ENCODE measurements around the gene TMEM209. TPM values are rescaled to one million over a fixed set of nuclear protein-coding genes. Genes with fewer than 3 reads are reported as not detected.
A peak's percentile ranks its signal among the peaks of the same experiment; 100 is the strongest.

Gene TMEM209
- total and polyA plus RNA-seq, 4 donors = 3.8 to 13.7 (median 8.6) TPM

GRCh38 chr7:130144312-130145171 is 60.7 kb downstream of the TMEM209 start:
- Histone ChIP-seq H3K9me3 (ENCODE audit: control insufficient read depth, low read length) (no peaks in the 10 kb centered on the region), H3K36me3 (ENCODE audit: control insufficient read depth in 1 of 2, insufficient read depth in 2 of 2, low read length in 1 of 2) (no peaks in the 10 kb centered on the region), H3K27ac (ENCODE audit: low read depth in 1 of 2, low read length in 2 of 2) (peak overlapping the region in 1 of 2 donors; percentile 28), H3K27me3 (ENCODE audit: control insufficient read depth in 1 of 2, insufficient read depth in 2 of 2, low read length in 1 of 2) (no peaks in the 10 kb centered on the region), H3K4me3 (ENCODE audit: low read length in 2 of 2) (no peak overlapping the region), H3K4me1 (ENCODE audit: control insufficient read depth in 1 of 2, insufficient read depth in 2 of 2, low read length in 2 of 2) (no peaks in the 10 kb centered on the region)
- intact Hi-C loops (cut with DNase I) = no loop called here
- WGBS, 2 donors = 54 to 57% methylated on average over 14 of the region's 14 CpGs
- DNase-seq = no peak
- no peak for ATAC-seq (ENCODE audit: low FRiP score)

- ATAC-seq (ENCODE audit: low FRiP score) (no peak), DNase-seq (no peak)
- H3K27ac ChIP-seq (ENCODE audit: low read depth in 1 of 2, low read length in 2 of 2) = peak overlapping the region in 1 of 2 donors; percentile 28
- no peaks in the 10 kb centered on the region for H3K36me3 ChIP-seq (ENCODE audit: control insufficient read depth in 1 of 2, insufficient read depth in 2 of 2, low read length in 1 of 2)
- H3K27me3 ChIP-seq (ENCODE audit: control insufficient read depth in 1 of 2, insufficient read depth in 2 of 2, low read length in 1 of 2) = no peaks in the 10 kb centered on the region
- intact Hi-C loops (cut with DNase I) = no loop called here
- 87 to 92% methylated on average over 3 of the region's 3 CpGs for WGBS, 2 donors
- no peaks in the 10 kb centered on the region for H3K9me3 ChIP-seq (ENCODE audit: control insufficient read depth, low read length)
- no peak overlapping the region for H3K4me3 ChIP-seq (ENCODE audit: low read length in 2 of 2)
- no peaks in the 10 kb centered on the region for H3K4me1 ChIP-seq (ENCODE audit: control insufficient read depth in 1 of 2, insufficient read depth in 2 of 2, low read length in 2 of 2)
These were observed 61.3 kb downstream of the TMEM209 start for GRCh38 chr7:130143986-130144311.

GRCh38 chr7:130143334-130143732 is 61.9 kb downstream of the TMEM209 start:
- intact Hi-C loops (cut with DNase I) = no loop called here

GRCh38 chr7:130142654-130143333 is 62.4 kb downstream of the TMEM209 start:
- WGBS, 2 donors = 93 to 94% methylated on average over 14 of the region's 14 CpGs

More at GRCh38 chr7:130143334-130143732, 61.9 kb downstream of the TMEM209 start:
- Histone ChIP-seq H3K4me3 (ENCODE audit: low read length in 2 of 2) (no peak overlapping the region), H3K9me3 (ENCODE audit: control insufficient read depth, low read length) (no peaks in the 10 kb centered on the region), H3K27me3 (ENCODE audit: control insufficient read depth in 1 of 2, insufficient read depth in 2 of 2, low read length in 1 of 2) (no peaks in the 10 kb centered on the region), H3K4me1 (ENCODE audit: control insufficient read depth in 1 of 2, insufficient read depth in 2 of 2, low read length in 2 of 2) (no peaks in the 10 kb centered on the region), H3K27ac (ENCODE audit: low read depth in 1 of 2, low read length in 2 of 2) (no peak overlapping the region), H3K36me3 (ENCODE audit: control insufficient read depth in 1 of 2, insufficient read depth in 2 of 2, low read length in 1 of 2) (no peaks in the 10 kb centered on the region)
- WGBS, 2 donors = 91 to 94% methylated on average over 5 of the region's 5 CpGs
- ATAC-seq (ENCODE audit: low FRiP score) (no peak), DNase-seq (no peak)

GRCh38 chr7:130141884-130142653 is 63.1 kb downstream of the TMEM209 start:
- Histone ChIP-seq H3K9me3 (ENCODE audit: control insufficient read depth, low read length) (no peaks in the 10 kb centered on the region), H3K4me1 (ENCODE audit: control insufficient read depth in 1 of 2, insufficient read depth in 2 of 2, low read length in 2 of 2) (no peaks in the 10 kb centered on the region), H3K36me3 (ENCODE audit: control insufficient read depth in 1 of 2, insufficient read depth in 2 of 2, low read length in 1 of 2) (no peaks in the 10 kb centered on the region), H3K4me3 (ENCODE audit: low read length in 2 of 2) (peak overlapping the region in 1 of 2 donors; percentile 16), H3K27me3 (ENCODE audit: control insufficient read depth in 1 of 2, insufficient read depth in 2 of 2, low read length in 1 of 2) (no peaks in the 10 kb centered on the region), H3K27ac (ENCODE audit: low read depth in 1 of 2, low read length in 2 of 2) (no peak overlapping the region)
- ATAC-seq (ENCODE audit: low FRiP score) (peak; percentile 21), DNase-seq (no peak)
- 57 to 62% methylated on average over 17 of the region's 17 CpGs for WGBS, 2 donors
- intact Hi-C loops (cut with DNase I) = no loop called here

More at GRCh38 chr7:130142654-130143333, 62.4 kb downstream of the TMEM209 start:
- no peak overlapping the region for H3K27ac ChIP-seq (ENCODE audit: low read depth in 1 of 2, low read length in 2 of 2)
- no peaks in the 10 kb centered on the region for H3K36me3 ChIP-seq (ENCODE audit: control insufficient read depth in 1 of 2, insufficient read depth in 2 of 2, low read length in 1 of 2)
- intact Hi-C loops (cut with DNase I) = no loop called here
- H3K27me3 ChIP-seq (ENCODE audit: control insufficient read depth in 1 of 2, insufficient read depth in 2 of 2, low read length in 1 of 2) = no peaks in the 10 kb centered on the region
- DNase-seq (no peak), ATAC-seq (ENCODE audit: low FRiP score) (no peak)
- no peaks in the 10 kb centered on the region for H3K4me1 ChIP-seq (ENCODE audit: control insufficient read depth in 1 of 2, insufficient read depth in 2 of 2, low read length in 2 of 2)
- no peak overlapping the region for H3K4me3 ChIP-seq (ENCODE audit: low read length in 2 of 2)
- H3K9me3 ChIP-seq (ENCODE audit: control insufficient read depth, low read length) = no peaks in the 10 kb centered on the region

GRCh38 chr7:130141161-130141883 is 63.9 kb downstream of the TMEM209 start:
- no peaks in the 10 kb centered on the region for H3K27me3 ChIP-seq (ENCODE audit: control insufficient read depth in 1 of 2, insufficient read depth in 2 of 2, low read length in 1 of 2)
- H3K27ac ChIP-seq (ENCODE audit: low read depth in 1 of 2, low read length in 2 of 2) = peak overlapping the region in 1 of 2 donors; percentile 4
- no peaks in the 10 kb centered on the region for H3K9me3 ChIP-seq (ENCODE audit: control insufficient read depth, low read length)
- ATAC-seq (ENCODE audit: low FRiP score) (peak; percentile 95), DNase-seq (peak; percentile 88)
- H3K36me3 ChIP-seq (ENCODE audit: control insufficient read depth in 1 of 2, insufficient read depth in 2 of 2, low read length in 1 of 2) = no peaks in the 10 kb centered on the region
- peak overlapping the region; percentile 6 to 16 for H3K4me3 ChIP-seq (ENCODE audit: low read length in 2 of 2)
- H3K4me1 ChIP-seq (ENCODE audit: control insufficient read depth in 1 of 2, insufficient read depth in 2 of 2, low read length in 2 of 2) = no peaks in the 10 kb centered on the region
- intact Hi-C loops (cut with DNase I) = no loop called here
- WGBS, 2 donors = 14 to 15% methylated on average over 35 to 39 of the region's 39 CpGs

GRCh38 chr7:130140551-130141160 is 64.5 kb downstream of the TMEM209 start:
- ATAC-seq (ENCODE audit: low FRiP score) = peak; percentile 19
- no peaks in the 10 kb centered on the region for H3K4me1 ChIP-seq (ENCODE audit: control insufficient read depth in 1 of 2, insufficient read depth in 2 of 2, low read length in 2 of 2)
- H3K27ac ChIP-seq (ENCODE audit: low read depth in 1 of 2, low read length in 2 of 2) = no peak overlapping the region
- intact Hi-C loops (cut with DNase I) = no loop called here
- H3K27me3 ChIP-seq (ENCODE audit: control insufficient read depth in 1 of 2, insufficient read depth in 2 of 2, low read length in 1 of 2) = no peaks in the 10 kb centered on the region
- no peak overlapping the region for H3K4me3 ChIP-seq (ENCODE audit: low read length in 2 of 2)
- WGBS, 2 donors = 82 to 86% methylated on average over 47 of the region's 47 CpGs
- DNase-seq = no peak
- no peaks in the 10 kb centered on the region for H3K9me3 ChIP-seq (ENCODE audit: control insufficient read depth, low read length)
- no peaks in the 10 kb centered on the region for H3K36me3 ChIP-seq (ENCODE audit: control insufficient read depth in 1 of 2, insufficient read depth in 2 of 2, low read length in 1 of 2)
